Measurements from ENCODE around the gene CPD. TPM values are rescaled to one million over a fixed set of nuclear protein-coding genes. Genes with fewer than 3 reads are reported as not detected.
"Not testable (repeated sequence)": the region's sequence is repeated elsewhere in the genome, so short reads cannot be mapped to it uniquely, and the experiment has no call there.

The CPD gene
- total and polyA plus RNA-seq, 2 of the 13 experiments (the other 11 are each of a cell fraction or from before 2014, with no cell fraction given): 46.1 to 72.3 TPM

DNA sequence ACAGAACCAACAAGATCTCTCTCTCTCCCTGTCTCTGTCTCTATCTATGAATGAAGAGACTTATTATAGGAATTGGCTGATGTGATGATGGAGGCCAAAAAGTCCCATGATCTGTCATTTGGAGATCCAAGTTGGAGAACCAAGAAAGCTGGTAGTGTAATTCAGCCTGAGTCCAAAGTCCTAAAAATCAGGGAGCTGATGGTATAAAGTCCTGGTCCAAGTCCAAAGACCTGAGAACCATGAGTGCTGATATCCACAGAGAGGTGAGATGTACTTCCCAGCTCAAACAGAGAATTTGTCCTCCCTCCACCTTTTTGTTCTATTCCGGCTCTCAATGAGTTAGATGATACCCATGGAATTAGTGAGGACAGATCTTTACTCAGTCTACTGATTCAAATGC lies 29.5 kb upstream of the CPD start:
- Histone ChIP-seq H3K9me3 (ENCODE audit: low read length) (no peaks in the 10 kb centered on the region), H3K79me2 (ENCODE audit: insufficient read depth, low read length) (no peaks in the 10 kb centered on the region), H3K36me3 (replicated peaks in 1 of 2; ENCODE audit: control insufficient read depth in 1 of 2, insufficient read depth in 2 of 2, low read length in 2 of 2) (no peaks in the 10 kb centered on the region), H3K27ac (ENCODE audit: extremely low read length, insufficient read depth, low read length) (no peak overlapping the region), H3K4me3 (replicated peaks in 1 of 3; ENCODE audit: insufficient read depth in 1 of 3, low read depth in 2 of 3, low read length in 3 of 3) (no peak overlapping the region), H4K20me1 (ENCODE audit: insufficient read depth, low read length) (no peaks in the 10 kb centered on the region), H3K4me2 (ENCODE audit: low read depth, low read length) (no peak overlapping the region), H3K9ac (ENCODE audit: insufficient read depth, low read depth, low read length) (no peak overlapping the region), H3K4me1 (ENCODE audit: insufficient read depth, low read length) (peaks cover 82% of the 10 kb centered on the region), H3K27me3 (ENCODE audit: control insufficient read depth in 1 of 2, insufficient read depth in 2 of 2, low read length in 2 of 2) (no peaks in the 10 kb centered on the region), H2AFZ (ENCODE audit: low read length) (no peak overlapping the region)
- ChIA-PET POLR2A (no interaction called here), CTCF (ENCODE audit: low intra/inter-chr PET ratio, low total read pairs) (no interaction called here)
- ATAC-seq (no peak), DNase-seq (ENCODE audit: low spot score) (no peak), FAIRE-seq (no peak)
- intact Hi-C loops (cut with micrococcal nuclease; ENCODE audit: unreplicated experiment) (no loop called here), in situ Hi-C loops (cut with HindIII; ENCODE audit: extremely low pct_ligation_motif_present, low pct_unique_long_range_greater_than_20kb) (no loop called here)
- no peak for TF ChIP-seq HDAC1 (CRISPR knock-in tag; IDR thresholded peaks at IDR 0.05)
- TF ChIP-seq, protein P1, sequence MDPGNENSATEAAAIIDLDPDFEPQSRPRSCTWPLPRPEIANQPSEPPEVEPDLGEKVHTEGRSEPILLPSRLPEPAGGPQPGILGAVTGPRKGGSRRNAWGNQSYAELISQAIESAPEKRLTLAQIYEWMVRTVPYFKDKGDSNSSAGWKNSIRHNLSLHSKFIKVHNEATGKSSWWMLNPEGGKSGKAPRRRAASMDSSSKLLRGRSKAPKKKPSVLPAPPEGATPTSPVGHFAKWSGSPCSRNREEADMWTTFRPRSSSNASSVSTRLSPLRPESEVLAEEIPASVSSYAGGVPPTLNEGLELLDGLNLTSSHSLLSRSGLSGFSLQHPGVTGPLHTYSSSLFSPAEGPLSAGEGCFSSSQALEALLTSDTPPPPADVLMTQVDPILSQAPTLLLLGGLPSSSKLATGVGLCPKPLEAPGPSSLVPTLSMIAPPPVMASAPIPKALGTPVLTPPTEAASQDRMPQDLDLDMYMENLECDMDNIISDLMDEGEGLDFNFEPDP (CRISPR knock-in tag; conservative IDR thresholded peaks at IDR 0.05): no peak
- no peak for TF ChIP-seq ZNF556 (CRISPR knock-in tag; IDR thresholded peaks at IDR 0.05; ENCODE audit: borderline replicate concordance)
- TF ChIP-seq HNF4A (CRISPR knock-in tag; IDR thresholded peaks at IDR 0.05): peak; percentile 19; the same call in 1 of the 2 replicates
- no peak for TF ChIP-seq BATF2 (CRISPR knock-in tag; IDR thresholded peaks at IDR 0.05)
- no TSS peak for BruUV-seq (replicated peaks)
- 90% methylated on average over 1 of the region's 1 CpG for WGBS (ENCODE audit: low lambda C conversion rate)

DNA sequence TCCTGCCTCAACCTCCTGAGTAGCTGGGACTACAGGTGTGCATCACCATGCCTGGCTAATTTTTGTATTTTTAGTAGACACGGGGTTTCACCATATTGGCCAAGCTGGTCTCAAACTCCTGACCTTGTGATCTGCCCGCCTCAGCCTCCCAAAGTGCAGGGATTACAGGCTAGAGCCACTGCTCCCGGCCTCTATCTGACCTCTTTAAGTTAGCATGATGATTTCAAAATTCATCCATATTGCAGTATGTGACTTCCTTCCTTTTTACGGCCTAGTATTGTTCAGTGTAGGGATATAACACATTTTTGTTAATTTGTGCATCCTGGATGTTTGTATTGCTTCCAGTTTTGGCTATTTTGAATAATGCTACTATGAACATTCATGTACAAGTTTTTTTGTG lies 27.5 kb upstream of the CPD start:
- in situ Hi-C loops (cut with HindIII; ENCODE audit: extremely low pct_ligation_motif_present, low pct_unique_long_range_greater_than_20kb); H3K27ac ChIP-seq (ENCODE audit: extremely low read length, insufficient read depth, low read length); H2AFZ ChIP-seq (ENCODE audit: low read length); POLR2A ChIA-PET; H3K27me3 ChIP-seq (ENCODE audit: control insufficient read depth in 1 of 2, insufficient read depth in 2 of 2, low read length in 2 of 2); H3K9ac ChIP-seq (ENCODE audit: insufficient read depth, low read depth, low read length); CTCF ChIA-PET (ENCODE audit: low intra/inter-chr PET ratio, low total read pairs); intact Hi-C loops (cut with micrococcal nuclease; ENCODE audit: unreplicated experiment); DNase-seq (ENCODE audit: low spot score); H3K4me3 ChIP-seq (replicated peaks in 1 of 3; ENCODE audit: insufficient read depth in 1 of 3, low read depth in 2 of 3, low read length in 3 of 3); H4K20me1 ChIP-seq (ENCODE audit: insufficient read depth, low read length); H3K79me2 ChIP-seq (ENCODE audit: insufficient read depth, low read length); H3K36me3 ChIP-seq (replicated peaks in 1 of 2; ENCODE audit: control insufficient read depth in 1 of 2, insufficient read depth in 2 of 2, low read length in 2 of 2); H3K9me3 ChIP-seq (ENCODE audit: low read length); H3K4me2 ChIP-seq (ENCODE audit: low read depth, low read length); ATAC-seq; FAIRE-seq; BruUV-seq (replicated peaks): not testable (repeated sequence)
- peaks cover 62% of the 10 kb centered on the region for H3K4me1 ChIP-seq (ENCODE audit: insufficient read depth, low read length)
- WGBS (ENCODE audit: low lambda C conversion rate): 88% methylated on average over 4 of the region's 4 CpGs
